Effector CD4-positive, alpha-beta T cell (primary cell): ENCODE measurements around the gene PRG3.

ENCODE experiments used
- DNase-seq: peaks from one replicate; pipeline ENCODE4 v3.0.0-alpha.2; 2020

The PRG3 gene

DNA sequence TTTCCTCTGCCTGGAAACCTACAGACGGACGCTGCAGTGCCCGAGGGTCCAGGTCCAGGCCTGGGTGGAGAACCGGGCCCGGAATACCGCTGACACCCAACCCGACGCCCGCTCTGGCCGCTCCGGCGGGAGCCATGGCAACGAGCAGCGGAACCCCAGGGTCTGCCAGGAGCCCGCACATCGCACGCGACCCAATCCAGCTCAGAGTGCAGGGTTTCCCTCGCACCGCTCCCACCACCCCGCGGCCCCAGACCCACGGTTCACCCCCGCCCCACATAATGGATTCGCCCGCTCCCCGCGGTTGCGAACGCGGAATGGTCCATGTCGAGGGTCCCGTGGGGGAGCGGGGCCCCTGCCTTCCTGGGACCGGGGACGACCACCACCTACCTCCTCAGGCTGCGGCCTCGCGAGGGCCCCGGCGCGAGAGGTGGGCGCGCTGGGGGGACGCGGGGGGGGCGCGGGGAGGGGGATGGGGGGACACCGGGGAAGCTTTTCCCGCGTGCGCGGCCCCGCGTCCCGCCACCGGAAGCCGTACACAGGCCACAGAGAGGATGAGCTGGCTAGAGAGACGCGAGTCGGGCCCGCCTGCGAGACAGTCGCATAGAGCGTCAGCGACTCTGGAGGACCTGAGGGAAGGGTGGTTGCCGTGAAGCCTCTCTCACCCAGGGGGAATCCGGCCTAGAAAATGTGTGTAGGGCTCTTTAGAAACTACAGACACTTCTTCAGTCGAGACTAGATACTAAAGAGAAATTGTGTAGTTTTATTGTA is 45.4 kb downstream of the PRG3 start, which contains the start of gene SSRP1:
Gene SSRP1 (minus strand): TSS at position 550 of the 768 bp plus-strand sequence. CDS start 771 bp downstream, outside the sequence.
- DNase-seq, result peak; percentile 81

DNA sequence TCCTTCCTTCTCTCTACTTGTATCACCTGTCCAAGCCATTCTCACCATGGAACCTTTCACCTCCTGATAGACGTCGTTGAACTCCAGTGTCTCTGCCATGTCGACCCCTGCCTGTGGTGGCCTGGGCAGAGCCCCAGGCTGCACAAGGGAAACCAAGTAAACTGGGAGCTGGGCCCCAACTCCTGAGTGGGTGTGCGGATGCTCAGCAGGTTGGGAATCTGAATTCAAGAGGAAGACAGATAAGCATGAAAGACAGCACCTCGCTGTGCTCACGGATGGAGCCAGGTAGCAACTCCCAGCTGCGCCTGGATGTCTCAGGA is 46.0 kb downstream of the PRG3 start:
- DNase-seq, result no peak

DNA sequence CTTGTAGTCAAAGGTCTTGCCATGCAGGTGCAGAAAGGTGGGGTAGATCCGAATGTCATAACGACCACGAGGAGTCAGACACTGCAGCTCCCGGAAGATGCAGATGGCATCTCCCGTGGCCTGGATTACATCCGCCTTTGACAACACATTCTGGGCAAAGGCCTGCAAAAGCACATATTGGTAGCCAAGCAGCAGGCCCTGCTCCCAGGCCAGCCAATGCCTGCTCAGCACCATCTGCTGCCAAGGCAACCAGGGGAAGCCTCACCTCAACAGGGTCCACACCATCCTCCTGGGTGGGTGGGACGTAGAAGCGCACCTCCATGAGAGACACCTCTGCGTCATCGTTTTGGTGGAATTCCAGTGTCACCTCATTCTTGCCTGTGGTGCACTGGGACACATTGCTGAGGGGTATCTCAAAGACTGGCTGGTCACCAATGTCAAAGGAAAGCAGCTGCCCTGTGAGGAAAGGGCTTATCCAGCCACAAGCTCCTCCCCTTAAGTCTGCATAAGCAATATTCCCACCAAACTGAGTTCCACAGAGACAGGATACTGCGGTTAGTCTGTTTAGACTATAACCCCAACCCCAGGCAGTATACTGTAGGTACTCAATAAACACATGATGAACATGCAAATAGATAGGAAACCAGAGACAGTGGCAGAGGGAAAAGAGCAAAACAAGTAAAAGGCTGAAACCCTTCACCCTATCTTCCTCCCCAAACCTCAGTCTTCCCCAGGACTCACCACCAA is 48.1 kb downstream of the PRG3 start:
- DNase-seq, result no peak

DNA sequence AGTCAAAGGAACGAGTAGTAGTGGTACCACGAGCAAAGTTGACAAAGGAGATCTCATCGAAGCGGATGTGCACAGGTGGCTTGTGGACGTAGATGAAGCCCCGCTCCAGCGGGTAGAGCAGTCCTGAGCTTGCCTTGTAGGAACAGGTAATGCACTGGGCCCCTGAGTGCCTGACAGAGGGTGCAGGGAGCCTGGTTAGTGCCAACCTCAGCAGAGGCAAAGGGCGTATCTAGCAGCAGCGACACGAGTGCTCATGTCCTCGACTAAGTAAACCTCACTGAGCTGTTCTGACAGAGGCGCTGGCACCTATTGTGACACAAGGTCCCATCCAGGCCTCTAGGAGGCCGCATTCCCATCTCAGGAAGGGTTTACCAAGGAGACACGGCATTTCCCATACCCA is 49.2 kb downstream of the PRG3 start:
- no peak for DNase-seq

DNA sequence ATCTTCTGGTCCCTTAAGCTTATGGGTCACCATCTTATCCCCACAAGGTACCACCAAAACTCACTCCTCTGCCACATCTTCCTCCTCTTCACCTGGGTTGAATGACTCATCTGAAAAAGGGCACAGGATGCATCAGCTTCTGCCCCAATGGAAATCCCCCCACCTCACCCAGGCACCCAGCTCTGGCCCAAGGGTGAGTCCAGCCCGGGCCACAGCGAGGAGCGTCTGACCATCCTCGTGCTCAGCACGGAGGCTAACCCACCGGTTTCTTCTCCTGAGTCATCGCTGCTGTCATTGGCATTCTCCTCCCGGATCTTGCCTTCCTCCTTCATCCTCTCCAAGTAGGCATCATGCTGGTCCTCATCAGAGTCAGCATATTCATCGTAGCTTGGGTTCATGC is 50.9 kb downstream of the PRG3 start:
- DNase-seq, result no peak

DNA sequence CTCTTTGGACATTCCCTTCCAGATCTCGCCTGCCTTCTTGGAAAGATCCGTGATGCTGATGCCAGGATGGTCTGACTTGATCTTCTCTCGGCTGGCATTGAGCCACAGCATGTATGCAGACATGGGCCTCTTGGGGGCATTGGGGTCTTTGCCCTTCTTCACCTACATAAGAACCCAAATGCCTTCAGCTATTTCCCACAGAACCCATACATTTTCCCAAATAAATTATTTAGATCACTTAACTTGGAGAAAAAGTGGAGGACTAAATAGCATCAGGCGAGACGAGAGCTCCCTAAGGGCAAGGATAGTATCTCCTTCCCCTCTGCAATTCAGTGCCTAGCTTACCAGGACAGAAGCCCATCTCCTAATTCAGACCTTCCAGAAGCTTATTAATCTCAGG is 53.2 kb downstream of the PRG3 start:
- DNase-seq, result no peak
